RWPE1 (cell line): ENCODE results near the gene POSTN.

ENCODE experiments used
- CTCF ChIA-PET: fragments of 350-600 bp; sonication (Branson Sonifier 250); formaldehyde crosslinking; extraction: SDS; loops from one replicate; lab custom pipeline; 2021; lab: Yijun Ruan, JAX
- POLR2A ChIA-PET: fragments of 400-600 bp; formaldehyde crosslinking; extraction: SDS; loops from one replicate; lab custom pipeline; 2020; ENCODE audit warnings: antibody characterized with exemption; ENCODE audit not compliant: low non-redundant PET; lab: Yijun Ruan, JAX
- DNase-seq: peaks from one replicate; pipeline ENCODE4 v3.0.0; 2012; ENCODE audit warnings: low spot score
- H3K27ac ChIP-seq: fragments of 450-650 bp; 2 replicates; pipeline ENCODE4 v1.5.1; 2017
- CTCF ChIP-seq: fragments of 450-650 bp; conservative IDR thresholded peaks from 2 replicates; pipeline ENCODE4 v1.5.1; 2017; ENCODE audit warnings: low read depth, mild to moderate bottlenecking

The POSTN gene

GRCh38 chr13:37587236-37587635 lies 11.3 kb downstream of the POSTN start:
- no peak for TF ChIP-seq CTCF
- no peak overlapping the region for H3K27ac ChIP-seq
- no peak for DNase-seq
- ChIA-PET POLR2A (no interaction called here), CTCF (no interaction called here)

- ChIA-PET POLR2A (no interaction called here), CTCF (interaction anchor here (0.5 kb wide), 1 partner anchor 15 kb away, joined by 4 read pairs; no protein-coding TSS in a partner anchor)
- H3K27ac ChIP-seq = no peak overlapping the region
- TF ChIP-seq CTCF = no peak
- DNase-seq = no peak
These were observed 12.4 kb downstream of the POSTN start for GRCh38 chr13:37586164-37586563.

- POLR2A ChIA-PET = no interaction called here
- DNase-seq = no peak
- no peak for TF ChIP-seq CTCF
- H3K27ac ChIP-seq = no peak overlapping the region
- CTCF ChIA-PET = interaction anchor here (1.0 kb wide), 1 partner anchor 16 kb away, joined by 3 read pairs; no protein-coding TSS in a partner anchor
These were observed 13.0 kb downstream of the POSTN start for GRCh38 chr13:37585541-37585940.

GRCh38 chr13:37576601-37577000 lies 22.0 kb downstream of the POSTN start:
- ChIA-PET POLR2A (no interaction called here), CTCF (interaction anchor here (0.5 kb wide), 1 partner anchor 52 kb away, joined by 3 read pairs; no protein-coding TSS in a partner anchor)
- TF ChIP-seq CTCF = no peak
- H3K27ac ChIP-seq = no peak overlapping the region
- DNase-seq = no peak

- no peak for DNase-seq
- TF ChIP-seq CTCF = no peak
- no peak overlapping the region for H3K27ac ChIP-seq
- CTCF ChIA-PET = no interaction called here
- POLR2A ChIA-PET = no interaction called here
These were observed 33.1 kb downstream of the POSTN start for GRCh38 chr13:37565425-37565824.

- TF ChIP-seq CTCF = no peak
- ChIA-PET CTCF (no interaction called here), POLR2A (no interaction called here)
- DNase-seq = no peak
- no peak overlapping the region for H3K27ac ChIP-seq
These were observed 37.5 kb downstream of the POSTN start for GRCh38 chr13:37561031-37561430.
